GM15510 (cell line): ENCODE measurements around the gene GOSR1.

ENCODE experiments used
- POLR2A ChIP-seq: IDR thresholded peaks from 3 replicates; pipeline ENCODE4 v1.6.1; 2011; ENCODE audit warnings: borderline replicate concordance; ENCODE audit not compliant: insufficient read length; ENCODE audit errors: extremely low read depth

The GOSR1 gene

DNA sequence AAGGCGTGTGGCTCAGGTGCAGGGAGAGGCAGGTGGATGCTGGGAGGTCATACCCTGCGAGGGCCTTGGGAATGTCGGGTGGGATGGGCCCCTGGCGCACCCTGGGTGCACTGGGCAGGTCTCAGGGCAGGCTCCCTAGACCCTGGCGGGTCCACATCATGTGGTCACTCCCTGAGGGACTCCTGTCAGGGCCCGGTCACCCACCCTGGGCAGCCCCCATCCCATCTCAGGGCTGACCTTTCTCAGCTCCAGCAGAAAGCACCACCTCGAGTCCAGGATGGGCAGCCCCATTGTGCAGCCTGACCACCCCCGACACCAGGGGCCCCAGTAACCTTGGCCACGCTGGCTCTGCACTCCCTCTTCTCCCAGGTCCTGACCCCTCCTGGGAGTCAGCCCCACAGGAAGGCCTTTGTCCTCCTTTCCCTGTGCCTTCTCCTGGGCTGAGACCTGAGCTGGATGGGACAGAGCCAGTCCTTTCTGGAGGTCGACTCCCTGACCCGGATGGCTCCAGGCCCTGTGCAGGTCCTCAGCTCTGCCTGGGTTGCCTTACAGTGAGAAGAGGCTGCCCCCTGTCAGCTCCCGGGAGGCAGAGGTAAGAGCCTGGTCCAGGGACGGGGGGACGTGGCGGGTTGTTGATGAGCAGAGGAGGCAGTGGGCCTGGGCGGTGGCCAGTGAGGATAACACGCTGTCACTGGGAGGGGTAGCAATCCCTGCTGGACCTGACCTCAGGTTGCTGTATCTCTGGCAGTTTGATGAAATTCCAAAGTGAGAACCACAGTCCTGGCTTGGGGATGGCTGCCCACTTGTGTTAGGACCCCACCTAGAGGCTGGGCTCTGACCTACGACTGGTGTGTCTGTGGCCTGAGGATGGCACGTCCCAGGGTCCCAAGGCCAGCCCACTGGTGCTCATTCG, 77.9 kb downstream of the GOSR1 start:
- TF ChIP-seq POLR2A, result no peak

DNA sequence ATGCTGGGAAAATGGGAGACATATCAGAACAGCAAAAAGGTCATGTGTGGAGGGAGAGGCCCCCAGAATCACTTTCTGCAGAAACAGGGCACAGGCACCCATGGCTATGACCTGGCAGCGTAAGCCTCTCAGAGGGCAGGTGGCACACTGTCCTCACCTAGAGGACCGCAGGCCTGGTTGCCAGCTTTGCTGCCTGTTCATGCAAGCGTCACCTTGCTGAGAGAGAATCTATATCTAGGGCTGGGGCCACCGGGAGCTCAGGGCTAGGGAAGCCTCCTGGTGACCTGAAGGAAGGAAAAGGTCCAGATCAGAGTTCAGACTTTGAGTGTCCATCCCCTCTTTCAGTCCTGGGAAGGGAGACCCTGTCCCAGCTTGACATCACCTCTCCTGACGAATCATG, 78.7 kb downstream of the GOSR1 start:
- no peak for TF ChIP-seq POLR2A

DNA sequence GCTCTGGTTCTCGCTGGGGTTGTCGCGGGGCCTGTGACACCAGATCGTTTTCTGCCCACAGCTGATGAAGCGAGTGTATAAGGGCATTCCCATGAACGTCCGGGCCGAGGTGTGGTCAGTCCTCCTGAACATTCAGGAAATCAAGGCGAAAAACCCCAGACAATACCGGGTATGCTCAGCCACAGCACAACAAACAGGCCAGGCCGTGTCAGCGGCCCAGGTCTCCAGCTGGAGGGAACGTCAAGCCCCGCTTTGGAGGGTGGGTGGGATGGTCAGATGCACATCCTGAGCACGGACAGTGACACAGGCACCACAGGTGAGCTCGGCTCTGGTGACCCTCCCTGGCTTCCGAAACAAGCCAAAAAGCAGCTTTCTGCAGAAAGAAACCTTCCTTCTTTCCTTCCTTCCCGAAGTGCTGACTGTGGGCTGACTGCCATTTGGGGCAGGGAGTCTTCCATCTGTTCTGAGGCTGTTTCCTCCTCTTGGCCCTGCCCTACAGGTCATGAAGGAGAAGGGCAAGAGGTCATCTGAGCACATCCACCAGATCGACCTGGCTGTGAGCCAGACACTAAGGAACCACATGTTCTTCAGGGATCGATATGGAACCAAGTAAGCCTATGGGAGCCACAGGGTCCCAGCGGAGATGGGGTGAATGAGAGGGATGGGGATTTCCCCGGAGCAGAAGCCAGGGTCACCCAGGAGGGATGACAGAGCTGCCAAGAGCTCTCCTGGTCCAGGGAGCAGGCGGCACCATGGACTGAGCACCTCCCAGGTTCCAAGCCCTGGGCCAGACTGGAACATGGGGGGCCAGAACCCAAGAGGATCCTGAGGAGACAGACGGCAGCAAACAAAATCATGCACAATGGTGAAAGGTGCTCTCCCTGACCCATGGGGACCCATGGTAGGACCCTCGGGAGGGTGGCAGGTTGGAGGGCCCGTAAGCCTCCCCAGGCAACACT, 79.4 kb downstream of the GOSR1 start:
- no peak for TF ChIP-seq POLR2A

DNA sequence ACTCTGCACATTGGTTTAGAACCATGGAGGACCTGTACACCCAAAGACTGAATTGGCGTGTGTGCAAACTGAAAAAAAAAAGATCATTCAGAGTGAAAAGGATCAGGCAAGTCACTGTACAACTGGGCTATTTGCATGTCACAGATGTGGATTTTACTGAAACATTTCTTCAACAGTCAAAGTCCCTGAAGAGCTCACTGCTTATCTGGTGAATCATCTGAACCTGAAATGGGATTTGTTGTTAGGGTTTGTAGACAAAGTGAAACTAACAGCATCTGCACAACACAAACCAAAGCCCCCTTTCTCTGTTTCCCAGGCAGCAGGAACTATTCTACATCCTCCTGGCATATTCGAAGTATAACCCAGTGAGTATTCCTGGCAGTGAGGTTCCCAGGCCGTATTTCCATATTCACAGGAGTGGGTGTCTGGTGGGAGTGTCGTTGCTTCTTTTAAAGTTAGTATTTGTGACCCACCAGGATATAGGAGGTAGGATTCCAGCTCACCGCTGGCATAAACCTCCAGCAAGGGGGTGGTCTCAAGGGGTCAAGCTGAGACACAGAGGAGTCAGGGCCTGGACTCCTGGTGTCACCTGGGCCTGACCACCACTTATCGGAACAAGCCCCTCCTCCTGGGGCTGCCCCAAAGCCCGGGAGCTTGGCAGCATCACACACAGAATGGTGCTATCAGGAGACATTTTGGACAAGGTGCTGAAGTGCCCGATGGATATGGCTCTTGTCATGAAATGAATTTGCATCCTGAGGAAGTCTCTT, 80.9 kb downstream of the GOSR1 start:
- no peak for TF ChIP-seq POLR2A

DNA sequence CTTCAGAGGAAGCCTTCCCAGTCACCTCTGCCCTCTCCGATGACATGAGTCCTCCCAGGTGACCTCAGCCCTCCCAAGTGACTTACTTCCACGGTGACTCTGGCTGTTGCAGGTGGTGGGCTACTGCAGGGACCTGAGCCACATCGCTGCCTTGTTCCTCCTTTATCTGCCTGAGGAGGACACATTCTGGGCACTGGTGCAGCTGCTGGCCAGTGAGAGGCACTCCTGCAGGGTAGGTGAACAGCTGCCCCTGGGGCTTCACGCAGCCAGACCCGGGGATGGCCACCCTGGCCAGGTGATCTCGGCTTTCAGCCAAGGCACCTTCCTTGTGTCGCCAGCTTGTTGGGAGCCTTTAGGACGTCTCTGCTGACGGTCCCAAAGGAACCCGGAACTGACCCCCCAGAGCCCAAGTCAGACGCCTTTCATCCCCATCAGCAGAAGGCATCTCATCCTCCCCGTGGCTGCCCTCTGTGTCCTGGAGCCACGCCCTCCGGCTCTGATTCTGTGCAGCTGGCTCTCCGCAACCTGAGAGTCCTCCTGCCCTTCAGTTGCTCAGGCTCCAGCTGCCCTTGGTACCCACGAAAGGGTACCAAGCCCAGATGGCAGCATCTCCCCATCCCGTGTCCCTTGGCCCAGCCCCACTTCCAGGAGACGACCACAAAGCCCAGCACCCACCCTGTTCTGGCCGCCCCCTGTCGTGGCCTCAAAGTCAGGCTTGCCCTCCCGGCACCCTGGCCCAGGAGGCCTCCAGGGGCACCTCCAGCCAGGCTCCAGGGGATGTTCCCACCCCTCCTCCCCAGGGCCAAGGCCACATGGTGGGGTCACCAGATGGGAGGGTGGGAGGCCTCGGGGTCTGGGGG, 81.7 kb downstream of the GOSR1 start:
- no peak for TF ChIP-seq POLR2A

DNA sequence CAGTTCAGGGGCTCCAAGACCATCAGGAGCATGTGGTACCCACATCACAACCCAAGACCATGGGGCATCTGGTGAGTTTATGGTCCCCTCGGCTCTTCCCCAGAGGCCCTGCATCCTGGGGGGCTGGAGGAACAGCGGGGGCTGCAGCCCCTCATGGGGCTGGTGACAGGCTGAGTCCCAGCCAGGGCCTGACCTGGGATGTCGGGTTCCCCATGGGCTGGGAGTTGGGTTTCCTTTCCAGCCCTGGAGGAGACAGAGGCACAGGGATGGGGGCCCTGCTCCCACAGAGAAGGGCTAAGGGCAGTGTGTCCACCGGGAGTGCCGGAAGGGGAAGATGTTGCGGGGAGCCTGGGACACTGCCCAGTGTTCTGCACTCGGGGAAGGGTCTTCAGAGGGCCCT, 82.4 kb downstream of the GOSR1 start:
- TF ChIP-seq POLR2A, result no peak

DNA sequence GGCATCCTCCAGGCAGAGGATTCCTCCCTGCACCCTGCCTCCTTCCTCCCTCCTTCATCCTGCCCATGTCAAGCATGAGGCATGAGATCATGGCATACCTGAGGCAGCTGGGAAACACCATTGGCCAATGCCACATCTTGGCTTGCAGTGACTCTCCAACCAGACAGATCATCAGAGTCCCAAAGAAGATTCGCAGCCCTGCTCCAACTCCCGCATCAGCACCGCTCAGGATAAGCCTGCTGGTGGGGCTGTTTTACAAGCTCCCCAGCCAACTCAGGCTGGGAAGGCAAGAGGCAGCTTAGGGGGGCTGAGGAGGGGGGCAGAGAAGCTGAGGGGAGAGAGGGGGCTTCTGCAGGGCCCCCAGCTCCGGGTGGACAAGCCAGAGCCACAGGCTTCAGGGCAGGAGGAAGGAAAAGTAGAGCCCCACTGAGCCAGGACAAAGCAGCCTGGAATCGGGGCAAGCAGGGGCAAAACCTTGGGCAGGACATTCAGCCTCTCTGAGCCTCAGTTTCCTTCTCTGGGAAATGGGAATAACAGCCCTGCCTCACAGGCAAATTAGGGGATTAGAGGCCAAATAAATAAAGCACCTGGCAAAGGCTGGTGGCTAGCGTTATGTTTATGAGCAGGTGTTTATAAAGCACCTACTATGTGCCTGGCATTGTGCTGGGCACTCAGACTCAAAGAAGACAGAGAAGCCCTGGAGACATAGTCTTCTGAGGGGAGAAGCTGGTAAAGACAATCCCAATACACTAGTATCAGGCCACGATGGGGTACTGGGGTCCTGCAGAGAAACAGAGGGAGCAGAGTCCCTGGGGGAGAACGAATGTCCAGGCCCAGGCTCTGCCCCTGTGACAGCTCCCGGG, 88.1 kb downstream of the GOSR1 start:
- no peak for TF ChIP-seq POLR2A

DNA sequence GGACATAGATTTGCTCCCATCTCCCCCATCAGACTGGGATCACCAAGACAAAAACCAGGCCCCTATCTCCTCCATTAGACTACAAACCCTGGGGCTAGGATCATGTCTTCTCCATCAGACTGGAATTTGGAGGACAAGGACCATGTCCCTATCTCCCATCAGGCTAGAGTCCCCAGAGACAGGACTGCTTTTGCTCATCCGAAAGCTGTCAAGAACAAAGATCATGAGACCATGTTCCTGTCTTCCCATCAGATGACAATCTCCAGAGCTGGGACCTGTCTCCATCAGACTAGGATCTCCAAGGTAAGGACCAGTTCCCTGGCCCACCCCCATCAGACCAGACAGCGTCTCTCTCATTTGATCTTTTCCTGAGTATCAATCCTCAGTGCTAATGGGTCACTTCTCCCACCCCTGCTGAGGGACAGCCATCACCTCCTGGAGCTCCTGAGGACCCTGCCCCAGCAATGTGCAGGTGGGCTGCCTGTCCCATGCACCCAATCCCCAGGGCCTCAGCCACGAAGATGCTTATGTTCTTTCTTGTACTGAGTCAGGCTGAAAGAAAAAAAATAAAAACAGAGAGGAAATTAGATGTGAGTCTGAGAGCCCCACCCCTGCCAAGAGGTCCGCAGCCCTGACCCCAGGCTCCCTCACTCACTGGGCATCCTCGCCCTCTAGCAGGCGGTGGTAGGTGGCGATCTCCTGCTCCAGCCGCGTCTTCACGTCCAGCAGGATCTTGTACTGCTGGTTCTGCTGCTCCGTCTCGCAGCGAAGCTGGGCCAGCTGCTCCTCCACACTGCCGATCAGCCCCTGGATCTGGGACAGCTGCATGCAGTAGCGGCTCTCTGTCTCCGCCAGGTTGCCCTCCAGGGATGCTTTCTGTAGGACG, 90.3 kb downstream of the GOSR1 start:
- no peak for TF ChIP-seq POLR2A

DNA sequence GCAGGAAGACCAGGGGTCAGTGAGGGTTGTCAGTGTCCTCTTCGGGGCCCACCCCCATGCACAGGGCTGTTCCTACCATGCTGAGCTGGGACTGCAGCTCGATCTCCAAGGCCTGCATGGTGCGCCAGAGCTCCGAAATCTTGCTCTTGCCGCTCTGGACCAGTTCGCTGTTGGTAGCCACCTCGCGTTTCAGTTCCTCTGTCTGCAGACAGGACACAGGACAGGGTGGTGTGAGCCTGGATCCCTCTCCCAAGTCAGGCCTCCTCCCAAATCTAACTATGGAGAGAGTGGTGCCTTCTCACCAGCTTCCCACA, 90.9 kb downstream of the GOSR1 start:
- no peak for TF ChIP-seq POLR2A

DNA sequence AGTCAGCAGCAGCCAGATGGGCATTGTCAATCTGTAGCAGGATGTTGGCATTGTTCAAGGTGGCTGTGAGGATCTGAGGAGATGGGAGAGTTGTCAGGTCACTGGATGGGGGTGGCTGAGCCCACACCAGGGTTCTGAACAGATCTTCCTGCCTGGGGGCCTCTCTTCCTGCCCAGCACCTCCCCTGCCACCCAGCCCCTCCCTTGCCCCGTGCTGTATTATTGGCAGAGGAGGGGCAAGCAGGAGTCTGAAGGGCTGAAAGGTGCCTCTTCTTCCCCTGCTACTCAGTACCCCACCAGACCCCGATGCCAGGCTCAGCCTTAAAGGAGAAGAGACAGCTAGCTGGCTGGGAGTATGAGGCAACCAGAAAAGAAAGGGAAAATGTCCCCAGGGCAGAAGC, 93.0 kb downstream of the GOSR1 start:
- TF ChIP-seq POLR2A, result no peak

DNA sequence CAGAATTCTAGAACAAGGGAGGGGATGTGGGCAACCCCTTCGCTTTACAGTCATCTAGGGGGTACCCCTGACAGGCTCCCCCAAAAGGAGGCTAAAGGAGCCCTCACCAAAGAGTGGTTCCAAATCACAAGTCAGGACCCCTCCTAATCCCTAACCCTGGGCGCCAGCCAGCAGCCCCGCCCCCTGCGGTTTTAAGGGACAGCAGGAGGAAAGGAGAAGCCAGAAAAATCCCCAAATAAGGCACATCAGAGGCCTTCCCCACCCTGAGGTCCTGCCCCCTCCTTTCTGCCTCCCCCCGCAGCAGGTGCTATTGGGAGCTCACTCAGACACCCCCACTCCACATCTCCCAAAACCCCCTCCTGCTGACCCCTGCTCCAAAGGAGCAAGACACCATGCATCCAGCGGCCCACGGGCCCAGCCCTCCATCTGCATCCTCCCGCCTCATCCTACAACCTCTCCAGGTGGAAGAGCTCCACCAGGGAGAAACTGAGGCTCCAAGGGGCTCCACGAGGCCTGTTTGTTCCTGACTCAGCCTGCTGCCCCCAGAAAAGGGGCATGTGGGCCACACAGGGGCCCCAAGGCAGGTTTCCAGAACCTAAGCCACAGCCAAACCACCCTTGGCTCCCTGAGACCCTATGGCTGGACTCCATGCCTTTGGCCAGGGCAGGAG, 93.5 kb downstream of the GOSR1 start:
- TF ChIP-seq POLR2A, result no peak

DNA sequence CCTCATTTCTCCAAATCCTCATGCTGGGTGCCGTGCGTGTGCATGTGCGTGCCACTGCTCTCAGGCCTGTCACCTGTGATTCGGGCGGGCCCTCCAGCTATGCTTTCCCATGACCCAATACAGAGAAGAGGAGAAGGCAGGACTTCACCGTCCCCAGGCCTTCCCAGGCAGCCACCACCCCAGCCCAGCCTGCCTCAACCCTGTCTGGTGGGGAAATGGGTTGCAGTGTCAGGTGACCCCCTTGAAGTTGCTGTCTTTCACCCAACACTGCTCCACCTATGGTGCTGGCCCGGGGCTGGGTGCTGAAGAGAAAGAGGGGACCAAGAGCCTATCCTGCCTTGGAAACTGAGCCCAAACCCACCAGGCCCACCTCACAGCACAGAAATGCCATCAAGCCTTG, 94.7 kb downstream of the GOSR1 start:
- no peak for TF ChIP-seq POLR2A
